DND-41 (cell line): Measurements from ENCODE around the gene MFAP4.

ENCODE experiments used
- ATAC-seq: fragments of 200-7000 bp; cut with Tn5 transposase; 3 replicates; pipeline ENCODE4 v1.9.1; 2021; ENCODE audit warnings: low read depth; ENCODE audit not compliant: insufficient read depth
- DNase-seq: peaks from one replicate; pipeline ENCODE4 v3.0.0-alpha.2; 2020
- H2AFZ ChIP-seq: 2 replicates; pipeline ENCODE4 v1.6.0; 2012; ENCODE audit warnings: low read depth, low read length
- H3K27ac ChIP-seq: 2 replicates; pipeline ENCODE4 v1.5.1; 2012; ENCODE audit warnings: low read length, inconsistent platforms
- H3K27me3 ChIP-seq: fragments of 200-600 bp; sonication (generic); 2 replicates; pipeline ENCODE4 v1.6.0; 2012; ENCODE audit warnings: low read length, mild to moderate bottlenecking, inconsistent platforms; ENCODE audit not compliant: insufficient read depth, poor library complexity
- H3K36me3 ChIP-seq: 2 replicates; pipeline ENCODE4 v1.5.1; 2012; ENCODE audit warnings: low read length, inconsistent platforms; ENCODE audit not compliant: insufficient read depth
- H3K4me1 ChIP-seq: 2 replicates; pipeline ENCODE4 v1.5.1; 2012; ENCODE audit warnings: mild to moderate bottlenecking, low read length; ENCODE audit not compliant: insufficient read depth
- H3K4me2 ChIP-seq: 2 replicates; pipeline ENCODE4 v1.6.0; 2012; ENCODE audit warnings: mild to moderate bottlenecking, moderate library complexity, low read length, inconsistent platforms; ENCODE audit not compliant: insufficient read depth
- H3K4me3 ChIP-seq, 2 experiments: fragments of 200-600 bp in 1 of 2; shearing (Covaris generic) in 1 of 2; 2 replicates each; pipeline ENCODE4 v1.5.1; 2012 to 2016; ENCODE audit warnings: inconsistent platforms in 2 of 2, low read length in 2 of 2, mild to moderate bottlenecking in 2 of 2, low read depth in 1 of 2, moderate library complexity in 1 of 2
- H3K79me2 ChIP-seq: 2 replicates; pipeline ENCODE4 v1.6.0; 2012; ENCODE audit warnings: low read length, inconsistent platforms; ENCODE audit not compliant: insufficient read depth
- H3K9ac ChIP-seq: 2 replicates; pipeline ENCODE4 v1.6.0; 2012; ENCODE audit warnings: low read depth, mild to moderate bottlenecking, inconsistent platforms, low read length, moderate library complexity
- H3K9me3 ChIP-seq: 2 replicates; pipeline ENCODE4 v1.5.1; 2012; ENCODE audit warnings: low read length, moderate library complexity, mild to moderate bottlenecking, inconsistent platforms; ENCODE audit not compliant: insufficient read depth, severe bottlenecking
- H4K20me1 ChIP-seq: 2 replicates; pipeline ENCODE4 v1.6.0; 2012; ENCODE audit warnings: low read length; ENCODE audit not compliant: insufficient read depth
- EZH2 ChIP-seq: IDR thresholded peaks from 3 replicates; pipeline ENCODE4 v1.6.1; 2012; ENCODE audit warnings: borderline replicate concordance, low read depth, mild to moderate bottlenecking, moderate library complexity, low read length, inconsistent platforms; ENCODE audit not compliant: severe bottlenecking
- TF ChIP-seq, protein P1 (sequence below): IDR thresholded peaks from 2 replicates; pipeline ENCODE4 v1.5.1; 2012; ENCODE audit warnings: borderline replicate concordance, low read length, moderate library complexity, mild to moderate bottlenecking; ENCODE audit not compliant: poor library complexity, severe bottlenecking; ENCODE audit errors: extremely low read depth

Gene MFAP4

DNA sequence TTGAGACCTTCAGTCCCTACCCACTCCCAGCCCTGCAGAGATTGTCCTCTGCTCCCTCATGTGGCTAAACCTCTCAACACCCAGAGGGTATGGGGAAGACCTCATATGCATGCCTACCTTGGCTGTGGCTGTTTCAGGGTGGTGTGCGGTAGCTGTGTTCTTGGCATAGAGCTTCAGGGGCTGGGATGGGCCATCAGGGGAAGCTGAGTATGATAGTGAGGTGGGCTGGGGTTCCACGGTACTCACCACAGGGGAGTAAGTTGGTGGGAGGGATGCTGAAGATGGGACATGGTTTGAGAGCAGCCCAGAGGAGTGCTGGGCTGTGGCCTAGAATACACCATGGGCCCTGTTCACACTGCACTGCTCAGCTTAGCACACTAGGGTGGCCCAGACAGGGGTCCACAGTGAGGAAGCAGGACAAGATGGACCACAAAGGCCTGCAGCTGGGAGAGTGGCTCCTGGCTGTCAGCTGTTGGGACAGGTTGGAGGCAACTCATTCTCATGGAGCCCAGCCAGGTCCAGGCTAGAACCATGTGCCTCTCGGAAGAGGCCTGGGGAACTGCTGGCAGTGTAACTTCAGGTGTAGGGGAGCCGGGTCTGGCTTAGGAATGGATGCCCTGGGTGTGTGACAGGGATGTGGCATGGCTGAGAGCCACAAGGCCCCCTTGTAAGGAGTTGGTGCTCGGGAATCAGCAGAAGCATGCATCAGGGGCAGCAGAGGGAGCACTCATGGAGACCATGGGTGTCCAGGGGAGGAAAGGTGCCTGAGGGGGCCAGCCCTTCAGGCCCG, 3.1 kb downstream of the MFAP4 start:
- Histone ChIP-seq H3K9ac (no peak overlapping the region), H4K20me1 (peaks cover 32% of the 10 kb centered on the region), H3K4me1 (peaks cover 31% of the 10 kb centered on the region), H3K36me3 (peaks cover 62% of the 10 kb centered on the region), H3K79me2 (peaks cover 5% of the 10 kb centered on the region), H3K27ac (no peak overlapping the region), H3K27me3 (no peaks in the 10 kb centered on the region), H3K4me2 (no peak overlapping the region), H2AFZ (no peak overlapping the region), H3K9me3 (no peaks in the 10 kb centered on the region), H3K4me3 (no peak overlapping the region)
- no peak for TF ChIP-seq EZH2
- TF ChIP-seq, protein P1, sequence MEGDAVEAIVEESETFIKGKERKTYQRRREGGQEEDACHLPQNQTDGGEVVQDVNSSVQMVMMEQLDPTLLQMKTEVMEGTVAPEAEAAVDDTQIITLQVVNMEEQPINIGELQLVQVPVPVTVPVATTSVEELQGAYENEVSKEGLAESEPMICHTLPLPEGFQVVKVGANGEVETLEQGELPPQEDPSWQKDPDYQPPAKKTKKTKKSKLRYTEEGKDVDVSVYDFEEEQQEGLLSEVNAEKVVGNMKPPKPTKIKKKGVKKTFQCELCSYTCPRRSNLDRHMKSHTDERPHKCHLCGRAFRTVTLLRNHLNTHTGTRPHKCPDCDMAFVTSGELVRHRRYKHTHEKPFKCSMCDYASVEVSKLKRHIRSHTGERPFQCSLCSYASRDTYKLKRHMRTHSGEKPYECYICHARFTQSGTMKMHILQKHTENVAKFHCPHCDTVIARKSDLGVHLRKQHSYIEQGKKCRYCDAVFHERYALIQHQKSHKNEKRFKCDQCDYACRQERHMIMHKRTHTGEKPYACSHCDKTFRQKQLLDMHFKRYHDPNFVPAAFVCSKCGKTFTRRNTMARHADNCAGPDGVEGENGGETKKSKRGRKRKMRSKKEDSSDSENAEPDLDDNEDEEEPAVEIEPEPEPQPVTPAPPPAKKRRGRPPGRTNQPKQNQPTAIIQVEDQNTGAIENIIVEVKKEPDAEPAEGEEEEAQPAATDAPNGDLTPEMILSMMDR = no peak
- DNase-seq = no peak
- ATAC-seq = no peak

DNA sequence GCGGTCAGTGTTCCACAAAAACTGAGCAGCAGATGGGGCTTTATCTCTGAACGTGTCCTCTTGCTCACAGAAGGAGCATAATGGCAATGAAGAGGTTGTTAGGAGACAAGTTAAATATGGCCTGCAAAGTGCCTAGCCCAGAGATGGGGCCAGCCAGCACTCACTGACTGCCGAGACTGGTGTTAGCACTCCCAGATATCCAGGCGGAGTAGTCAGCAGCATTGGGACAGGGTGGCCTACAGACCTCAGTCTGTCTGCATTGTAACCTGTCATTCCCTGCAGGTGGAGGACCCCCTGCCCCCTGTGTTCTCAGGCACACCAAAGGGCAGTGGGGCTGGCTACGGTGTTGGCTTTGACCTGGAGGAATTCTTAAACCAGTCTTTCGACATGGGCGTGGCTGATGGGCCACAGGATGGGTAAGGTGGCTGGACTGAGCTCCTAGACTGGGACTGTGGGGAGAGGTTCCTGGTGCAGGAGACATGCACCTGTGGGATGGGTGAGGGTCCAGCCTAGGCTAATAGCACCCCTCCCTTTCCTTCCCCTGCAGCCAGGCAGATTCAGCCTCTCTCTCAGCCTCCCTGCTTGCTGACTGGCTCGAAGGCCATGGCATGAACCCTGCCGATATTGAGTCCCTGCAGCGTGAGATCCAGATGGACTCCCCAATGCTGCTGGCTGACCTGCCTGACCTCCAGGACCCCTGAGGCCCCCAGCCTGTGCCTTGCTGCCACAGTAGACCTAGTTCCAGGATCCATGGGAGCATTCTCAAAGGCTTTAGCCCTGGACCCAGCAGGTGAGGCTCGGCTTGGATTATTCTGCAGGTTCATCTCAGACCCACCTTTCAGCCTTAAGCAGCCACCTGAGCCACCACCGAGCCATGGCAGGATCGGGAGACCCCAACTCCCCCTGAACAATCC, 4.2 kb downstream of the MFAP4 start:
- no peak overlapping the region for H3K4me3 ChIP-seq
- ATAC-seq (no peak), DNase-seq (no peak)
- no peak overlapping the region for H3K9ac ChIP-seq
- no peaks in the 10 kb centered on the region for H3K9me3 ChIP-seq
- no peak overlapping the region for H3K4me2 ChIP-seq
- H2AFZ ChIP-seq = no peak overlapping the region
- peaks cover 8% of the 10 kb centered on the region for H3K79me2 ChIP-seq
- TF ChIP-seq, protein P1 = no peak
- TF ChIP-seq EZH2 = no peak
- H4K20me1 ChIP-seq = peaks cover 32% of the 10 kb centered on the region
- no peaks in the 10 kb centered on the region for H3K27me3 ChIP-seq
- H3K4me1 ChIP-seq = peaks cover 30% of the 10 kb centered on the region
- H3K36me3 ChIP-seq = peaks cover 63% of the 10 kb centered on the region
- H3K27ac ChIP-seq = no peak overlapping the region

DNA sequence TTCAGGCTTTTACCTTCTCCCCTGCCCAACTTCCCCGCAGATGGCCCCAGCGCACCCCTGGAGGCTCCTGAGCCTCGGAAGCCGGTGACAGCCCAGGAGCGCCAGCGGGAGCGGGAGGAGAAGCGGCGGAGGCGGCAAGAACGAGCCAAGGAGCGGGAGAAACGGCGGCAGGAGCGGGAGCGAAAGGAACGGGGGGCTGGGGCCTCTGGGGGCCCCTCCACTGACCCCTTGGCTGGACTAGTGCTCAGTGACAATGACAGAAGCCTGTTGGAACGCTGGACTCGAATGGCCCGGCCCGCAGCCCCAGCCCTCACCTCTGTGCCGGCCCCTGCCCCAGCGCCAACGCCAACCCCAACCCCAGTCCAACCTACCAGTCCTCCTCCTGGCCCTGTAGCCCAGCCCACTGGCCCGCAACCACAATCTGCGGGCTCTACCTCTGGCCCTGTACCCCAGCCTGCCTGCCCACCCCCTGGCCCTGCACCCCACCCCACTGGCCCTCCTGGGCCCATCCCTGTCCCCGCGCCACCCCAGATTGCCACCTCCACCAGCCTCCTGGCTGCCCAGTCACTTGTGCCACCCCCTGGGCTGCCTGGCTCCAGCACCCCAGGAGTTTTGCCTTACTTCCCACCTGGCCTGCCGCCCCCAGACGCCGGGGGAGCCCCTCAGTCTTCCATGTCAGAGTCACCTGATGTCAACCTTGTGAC, 5.1 kb downstream of the MFAP4 start:
- Histone ChIP-seq H3K9ac (no peak overlapping the region), H3K9me3 (no peaks in the 10 kb centered on the region), H3K36me3 (peaks cover 63% of the 10 kb centered on the region), H4K20me1 (peaks cover 32% of the 10 kb centered on the region), H3K4me3 (no peak overlapping the region), H2AFZ (no peak overlapping the region), H3K27me3 (no peaks in the 10 kb centered on the region), H3K4me1 (peaks cover 27% of the 10 kb centered on the region), H3K27ac (no peak overlapping the region), H3K4me2 (no peak overlapping the region), H3K79me2 (peaks cover 12% of the 10 kb centered on the region)
- ATAC-seq = no peak
- TF ChIP-seq EZH2 = no peak
- TF ChIP-seq, protein P1 = no peak
- DNase-seq = no peak
